Measurements from ENCODE around the gene SORCS2.

SORCS2 gene

DNA sequence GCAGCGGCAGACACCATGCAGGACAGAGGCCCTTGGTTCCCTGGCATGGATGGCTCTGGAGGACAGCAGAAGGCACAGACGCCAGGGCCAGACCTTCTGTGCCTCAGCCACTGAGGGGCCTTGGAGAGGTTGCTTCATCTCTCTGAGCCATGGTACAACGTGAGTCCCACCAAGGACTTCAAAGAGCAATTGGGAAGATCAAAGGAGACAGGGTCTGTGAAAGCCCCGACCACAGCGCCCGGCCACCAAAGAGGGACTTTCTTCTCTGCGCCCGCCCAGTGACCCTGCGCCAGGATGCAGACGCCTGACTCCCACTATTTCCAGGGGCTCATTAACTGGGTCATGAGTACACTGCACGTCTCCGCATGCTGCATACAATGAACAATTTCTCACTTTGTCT is 573.3 kb downstream of the SORCS2 start:
- DNase-seq: no peak

DNA sequence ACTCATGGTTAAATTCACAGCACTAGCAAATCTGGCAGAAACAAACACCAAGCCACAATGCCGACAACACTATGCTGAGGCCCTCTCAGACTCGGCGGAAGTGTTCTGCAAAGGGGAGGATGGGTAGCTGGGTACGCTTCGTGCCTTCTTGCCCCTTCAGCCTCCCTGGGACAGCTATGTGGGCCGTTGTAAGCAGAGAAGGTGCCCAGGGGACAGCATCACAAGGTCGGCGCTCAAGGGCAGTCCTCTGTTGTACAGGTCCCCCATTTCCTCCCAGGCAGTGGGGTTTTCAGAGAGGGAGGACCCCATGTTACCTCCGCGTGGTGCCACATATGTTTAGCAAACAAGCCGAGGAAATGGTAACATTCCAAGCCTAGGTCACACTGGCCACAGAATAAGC is 573.7 kb downstream of the SORCS2 start:
- DNase-seq: no peak

DNA sequence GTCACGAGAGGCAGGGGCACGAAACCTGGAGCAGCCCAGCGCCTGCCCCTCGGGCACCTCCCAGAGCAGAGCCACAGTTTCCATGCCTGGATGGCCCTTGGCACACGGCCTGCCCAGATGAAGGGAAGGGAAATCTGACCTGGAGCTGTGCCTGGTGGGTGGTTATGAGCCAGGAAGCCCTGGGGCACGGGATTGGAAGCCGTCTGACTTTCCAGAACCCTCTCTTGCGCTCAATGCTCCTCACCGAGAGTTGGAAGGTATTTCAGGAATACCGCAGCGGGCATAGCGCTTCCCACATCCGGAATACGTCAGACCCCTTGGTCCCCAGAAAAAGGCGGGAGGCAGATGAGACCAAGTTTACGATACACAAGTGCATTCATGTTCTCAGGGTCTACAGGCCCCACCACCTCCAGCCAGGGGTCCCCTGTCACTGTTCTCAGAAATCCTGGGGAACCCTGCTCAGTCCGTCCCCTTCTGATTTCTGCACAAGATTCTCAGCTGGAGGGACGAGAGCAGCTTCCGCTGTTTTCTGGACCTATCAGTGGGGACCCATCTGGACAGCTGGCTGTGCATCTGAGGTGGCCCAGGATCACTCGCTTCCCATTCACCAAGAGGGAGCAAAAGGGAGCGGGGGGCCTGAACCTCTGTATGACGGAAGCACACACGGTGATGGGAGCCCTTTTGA is 574.5 kb downstream of the SORCS2 start:
- DNase-seq: no peak

GRCh38 chr4:7767526-7767925 is 575.2 kb downstream of the SORCS2 start:
- no peak for DNase-seq

DNA sequence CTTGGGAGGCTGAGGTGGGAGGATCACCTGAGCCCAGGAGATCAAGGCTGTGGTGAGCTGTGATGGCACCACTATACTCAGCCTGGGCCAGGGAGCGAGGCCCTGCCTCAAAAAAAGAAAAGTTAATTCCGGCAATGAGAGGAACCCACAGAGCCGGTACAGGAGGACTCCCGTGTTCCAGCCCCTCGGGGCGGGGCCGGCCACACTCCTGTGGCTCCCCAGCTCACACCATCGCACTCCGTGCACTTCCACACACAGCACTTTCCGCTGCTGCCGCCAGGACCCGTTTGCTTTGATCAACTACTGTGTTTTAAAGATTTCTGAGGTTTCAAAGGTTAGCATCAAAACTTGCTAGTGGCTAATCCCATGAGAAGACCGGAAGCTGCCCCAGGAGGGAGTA is 575.6 kb downstream of the SORCS2 start:
- DNase-seq: no peak

- no peak for DNase-seq
Observed at GRCh38 chr4:7768736-7769135, 576.4 kb downstream of the SORCS2 start.

GRCh38 chr4:7769396-7770223 is 577.3 kb downstream of the SORCS2 start:
- DNase-seq: no peak

DNA sequence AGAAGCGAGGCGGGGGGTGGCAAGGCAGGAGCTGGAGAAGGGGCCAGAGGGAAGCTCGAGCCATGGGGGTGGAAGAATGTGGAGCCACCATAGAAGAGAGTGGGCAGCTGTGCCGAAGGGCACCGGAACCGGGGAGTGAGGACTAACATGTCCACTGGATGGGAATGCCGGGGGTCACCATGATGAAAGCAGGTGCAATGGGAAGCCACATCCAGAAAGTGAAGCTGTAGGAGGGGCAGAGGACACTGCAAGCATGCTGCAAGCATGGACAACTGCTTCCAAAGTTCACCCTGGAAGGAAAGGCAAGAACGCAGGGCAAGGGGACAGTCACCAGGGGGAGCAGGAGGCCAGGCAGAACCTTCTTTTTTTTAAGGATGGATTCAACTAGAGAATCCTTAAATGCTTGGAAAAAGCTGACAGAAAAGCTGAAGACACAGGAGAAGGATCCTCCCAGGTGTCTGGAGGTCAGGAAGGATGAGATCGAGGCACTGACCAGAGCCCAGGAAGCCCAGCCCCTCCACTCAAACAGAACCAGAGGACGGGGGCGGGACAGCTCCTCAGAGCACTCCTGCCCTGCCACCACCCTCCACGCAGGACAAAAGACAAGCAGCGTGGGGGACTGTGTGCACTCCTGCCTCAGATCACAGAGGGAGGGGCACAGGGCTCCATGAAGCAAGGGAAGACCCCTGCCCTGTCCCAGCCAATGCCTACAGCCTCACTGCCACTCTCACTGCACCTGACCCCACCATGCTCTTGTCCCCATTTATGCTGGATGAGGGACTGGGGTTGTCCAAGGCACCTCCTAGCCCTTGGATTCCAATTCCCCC is 578.1 kb downstream of the SORCS2 start:
- DNase-seq: no peak

GRCh38 chr4:7771056-7771455 is 578.7 kb downstream of the SORCS2 start:
- no peak for DNase-seq

- no peak for DNase-seq
Observed at GRCh38 chr4:7771541-7772507, 579.5 kb downstream of the SORCS2 start.

GRCh38 chr4:7772711-7773385 is 580.5 kb downstream of the SORCS2 start:
- DNase-seq: no peak

- no peak for DNase-seq
Observed at GRCh38 chr4:7773401-7774180, 581.3 kb downstream of the SORCS2 start.

DNA sequence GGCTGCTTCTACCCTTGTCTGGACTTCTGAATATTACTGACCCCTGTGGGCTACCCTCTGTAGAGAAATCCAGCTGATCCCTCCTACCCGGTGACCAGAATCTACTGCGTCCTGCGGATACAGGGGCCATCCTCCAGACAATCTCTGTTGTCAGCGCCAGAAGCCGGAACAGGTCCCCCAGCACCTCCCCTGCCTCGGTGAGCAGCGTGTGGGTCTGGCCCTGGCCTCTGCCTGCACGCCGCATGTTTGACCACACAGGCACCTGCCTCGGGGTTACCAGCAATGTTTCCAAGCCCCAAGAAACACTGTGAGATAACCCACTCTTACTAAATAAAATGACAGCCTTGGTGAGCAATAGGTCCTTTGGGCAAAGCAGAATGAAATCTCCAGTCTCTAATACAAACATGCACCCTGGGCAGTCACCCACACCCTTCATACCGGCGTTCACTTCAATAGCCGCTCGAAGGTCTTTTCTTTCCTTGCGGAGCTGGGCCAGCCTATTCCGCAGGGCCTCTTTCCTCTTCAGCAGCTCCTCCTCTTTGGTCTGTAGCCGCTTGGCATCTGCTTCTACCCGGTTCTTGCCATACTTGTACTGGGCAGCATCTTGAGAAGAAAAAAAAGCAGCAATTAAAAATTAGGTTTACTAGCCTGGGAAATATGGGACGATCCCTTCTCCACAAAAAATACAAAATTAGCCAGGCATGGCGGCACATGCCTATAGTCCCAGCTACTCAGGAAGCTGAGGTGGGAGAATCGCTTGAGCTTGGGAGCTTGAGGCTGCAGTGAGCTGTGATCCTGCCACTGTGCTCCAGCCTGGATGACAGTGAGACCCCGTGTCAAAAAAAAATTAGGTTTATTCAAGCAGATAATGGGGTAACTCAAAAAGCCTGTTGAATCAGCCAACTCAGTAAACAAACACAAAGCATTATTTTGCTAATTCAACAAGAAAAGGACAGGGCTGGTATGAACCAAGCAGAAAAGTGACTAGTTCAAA is 582.3 kb downstream of the SORCS2 start:
- DNase-seq: no peak

- DNase-seq: no peak
Observed at GRCh38 chr4:7775396-7775795, 583.1 kb downstream of the SORCS2 start.

DNA sequence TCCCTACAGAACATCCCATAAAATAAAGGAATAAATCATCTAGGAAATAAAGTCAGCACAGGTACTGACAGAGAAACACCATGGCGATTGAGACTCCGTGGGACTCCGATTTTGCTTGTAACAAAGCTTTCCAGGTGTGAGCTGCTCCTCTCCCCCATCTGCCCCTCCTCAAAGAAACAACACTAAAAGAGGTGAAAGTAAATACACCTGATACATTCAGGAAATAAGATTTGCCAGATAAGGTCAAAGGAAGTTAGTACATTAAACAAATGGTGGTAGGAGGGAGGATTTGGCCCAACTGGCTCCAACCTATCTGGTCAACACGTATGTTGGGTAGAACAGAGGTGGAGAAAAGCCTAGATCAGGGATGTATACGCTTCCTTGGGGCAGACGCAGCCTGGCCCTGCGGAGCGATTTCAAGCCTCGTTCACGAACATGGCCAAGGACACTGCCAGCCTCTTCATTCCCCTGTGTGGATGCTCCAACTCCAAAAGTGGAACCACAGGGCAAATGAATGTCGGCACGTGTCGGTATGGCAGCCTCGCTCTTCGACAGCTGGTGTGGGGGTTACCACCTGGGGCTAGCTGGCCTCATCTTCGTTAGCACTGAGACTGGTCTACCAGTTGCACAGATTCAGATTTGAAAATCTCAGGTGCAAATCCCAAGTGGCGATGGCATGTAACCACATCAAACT is 584.8 kb downstream of the SORCS2 start:
- no peak for DNase-seq

- no peak for DNase-seq
Observed at GRCh38 chr4:7777871-7778509, 585.7 kb downstream of the SORCS2 start.

GRCh38 chr4:7778510-7779431 is 586.4 kb downstream of the SORCS2 start:
- DNase-seq: no peak

Measured in activated CD8-positive, alpha-beta memory T cell treated with anti-CD3 and anti-CD28 coated beads, Interleukin-2, amount 50 U/mL, for 48 hours (primary cell).